DMS114 treated with DMSO at 0.1 percent for 48 hours (cell line): ENCODE results near the gene OR1F1.
"Not testable (repeated sequence)": the region's sequence is repeated elsewhere in the genome, so short reads cannot be mapped to it uniquely, and the experiment has no call there.

ENCODE experiments used
- DNase-seq: peaks from one replicate; lab custom pipeline; 2025; ENCODE audit not compliant: unreplicated experiment; lab: John Stamatoyannopoulos, UW

The OR1F1 gene

DNA sequence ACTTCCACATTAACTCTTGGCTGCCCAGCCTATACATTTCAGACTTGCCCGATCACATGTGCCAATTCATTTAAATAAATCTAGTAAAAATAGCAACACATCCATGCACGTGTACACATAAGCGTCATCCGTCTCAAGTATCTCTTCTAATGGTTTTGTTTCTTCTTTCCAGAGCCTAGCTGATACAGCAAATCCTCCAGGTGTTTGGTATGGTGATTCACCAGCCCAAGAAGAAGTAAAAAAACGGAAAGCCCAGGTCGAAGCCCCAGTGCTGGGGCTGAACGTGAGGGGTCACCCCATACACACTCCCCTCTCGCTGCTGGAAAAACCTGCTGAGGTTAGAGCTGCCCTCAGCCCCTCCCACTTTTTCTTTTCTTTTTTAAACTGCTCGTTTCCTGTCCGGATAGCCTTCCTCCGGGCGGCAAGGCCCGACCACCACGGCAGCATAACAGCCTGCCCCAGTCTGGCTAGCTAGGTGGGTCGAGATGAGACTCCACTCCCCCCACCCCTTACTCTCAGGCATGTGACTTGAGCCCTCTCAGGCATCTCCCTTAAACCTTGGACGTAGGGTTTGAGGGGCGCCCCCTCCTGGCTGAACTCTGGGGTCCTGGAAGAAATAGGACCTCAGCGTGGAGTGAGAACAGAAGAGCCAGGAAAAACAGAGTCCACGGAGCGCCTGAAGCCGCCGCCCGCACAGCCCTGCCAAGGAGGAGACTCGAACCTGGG is 13.9 kb upstream of the OR1F1 start:
- no peak for DNase-seq

DNA sequence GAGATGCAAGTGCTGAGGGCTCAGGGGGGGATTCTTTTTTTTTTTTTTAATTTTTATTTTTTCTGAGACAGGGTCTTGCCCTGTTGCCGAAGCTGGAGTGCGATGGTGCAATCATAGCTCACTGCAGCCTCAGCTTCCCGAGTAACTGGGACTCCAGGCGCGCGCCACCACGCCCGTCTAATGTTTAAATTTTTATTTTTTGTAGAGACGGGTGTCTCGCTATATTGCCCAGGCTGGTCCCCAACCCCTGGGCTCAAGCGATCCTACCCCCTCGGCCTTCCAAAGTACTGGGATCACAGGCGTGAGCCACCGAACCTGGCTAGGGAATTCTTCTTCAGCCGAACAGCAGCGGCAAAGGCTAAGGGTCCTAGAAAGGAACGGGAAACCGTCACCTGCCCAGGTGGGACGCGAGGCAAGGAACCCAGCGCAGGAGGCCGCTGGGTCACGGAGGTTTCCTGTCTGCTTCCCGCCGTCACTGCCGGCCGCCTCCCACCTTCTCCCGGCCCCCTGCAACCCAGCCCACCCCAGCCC is 13.3 kb upstream of the OR1F1 start:
- no peak for DNase-seq

DNA sequence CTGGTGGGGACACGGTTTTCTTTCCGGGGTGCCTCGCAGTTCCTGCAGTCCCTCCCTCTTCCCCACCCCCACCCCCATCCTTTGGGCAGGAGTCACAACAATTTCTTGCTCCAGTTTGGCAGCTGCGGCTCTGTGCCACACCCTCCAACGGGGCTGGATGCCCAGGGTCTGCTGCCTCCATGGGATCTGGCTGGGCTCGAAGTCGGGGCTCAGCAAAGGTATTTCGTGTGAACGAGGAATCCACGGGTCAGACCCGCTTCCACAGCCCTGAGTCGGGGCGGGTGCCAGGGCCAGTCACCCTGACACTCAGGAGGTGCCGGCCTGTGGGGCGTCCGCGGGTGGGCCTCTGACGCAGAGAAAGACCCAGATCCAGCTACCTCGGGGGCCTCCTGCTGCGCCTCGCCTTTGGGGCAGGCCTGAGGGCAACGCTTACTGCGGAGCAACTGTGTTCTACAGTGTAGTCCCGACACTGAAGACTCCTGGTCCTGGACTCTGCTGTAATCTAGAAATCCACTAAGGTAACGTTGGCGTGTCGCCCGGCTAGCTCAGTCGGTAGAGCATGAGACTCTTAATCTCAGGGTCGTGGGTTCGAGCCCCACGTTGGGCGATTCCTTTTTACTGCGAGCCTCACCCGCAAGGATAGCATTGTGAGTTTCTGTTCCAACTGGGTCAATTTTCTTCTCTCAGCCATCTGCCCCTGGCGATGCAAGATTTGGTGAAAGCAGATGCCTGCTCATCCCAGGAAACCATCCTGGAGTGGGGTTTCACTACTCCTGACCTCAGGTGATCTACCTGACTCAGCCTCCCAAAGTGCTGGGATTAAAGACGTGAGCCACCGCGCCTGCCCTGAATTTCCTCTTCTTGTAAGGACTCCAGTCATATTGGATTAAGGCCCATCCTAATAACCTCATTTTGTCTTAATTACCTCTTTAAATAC is 12.6 kb upstream of the OR1F1 start:
- DNase-seq: no peak

DNA sequence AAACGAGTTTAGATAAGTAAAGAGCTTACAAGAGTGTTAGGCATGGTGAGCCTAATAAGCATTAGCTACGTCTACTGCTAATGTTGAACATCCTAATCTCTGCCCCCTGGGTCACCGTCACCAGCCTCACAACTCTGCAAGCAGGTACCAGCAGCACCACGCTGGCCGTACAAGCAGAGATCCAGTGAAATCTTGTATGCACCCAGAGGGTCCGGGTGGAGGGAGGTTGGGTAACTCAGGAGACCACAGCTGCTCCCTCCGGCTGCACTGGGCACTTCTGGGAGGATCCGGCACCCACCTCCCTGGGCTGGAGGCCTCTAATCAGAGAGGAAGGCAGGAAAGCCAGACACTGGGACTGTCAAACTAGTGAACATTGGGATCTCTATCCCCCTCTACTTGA is 8.4 kb upstream of the OR1F1 start:
- no peak for DNase-seq

DNA sequence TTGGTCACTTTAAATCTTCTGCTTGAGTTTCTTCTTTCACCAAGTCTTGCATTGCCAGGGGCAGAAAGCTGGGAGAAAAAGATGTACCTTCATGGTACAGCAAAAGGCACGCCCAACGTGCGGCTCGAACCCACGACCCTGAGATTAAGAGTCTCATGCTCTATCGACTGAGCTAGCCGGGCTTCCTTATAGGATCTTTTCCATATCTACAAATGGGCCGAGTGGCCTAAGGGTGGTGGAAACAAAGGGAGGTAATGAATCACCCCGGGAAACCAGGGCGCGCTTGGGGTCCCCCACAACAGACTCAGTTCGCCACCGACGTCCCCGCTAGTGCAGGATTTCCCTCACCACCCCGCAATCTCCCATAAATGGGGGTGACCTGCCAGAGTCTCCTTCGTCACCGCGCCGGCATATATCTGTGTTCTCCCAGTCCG is 7.5 kb upstream of the OR1F1 start:
- no peak for DNase-seq

DNA sequence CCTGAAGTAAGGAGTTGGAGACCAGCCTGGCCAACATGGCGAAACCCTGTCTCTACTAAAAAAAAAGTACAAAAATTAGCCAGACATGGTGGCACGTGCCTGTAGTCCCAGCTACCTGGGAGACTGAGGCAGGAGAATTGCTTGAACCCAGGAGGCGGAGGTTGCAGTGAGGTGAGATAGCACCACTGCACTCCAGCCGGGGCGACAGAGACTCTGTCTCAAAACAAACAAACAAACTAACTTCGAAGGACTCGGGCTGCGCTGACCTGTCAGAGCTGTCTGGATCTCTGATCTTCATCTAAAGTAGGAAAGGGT is 5.8 kb upstream of the OR1F1 start:
- DNase-seq: not testable (repeated sequence)

DNA sequence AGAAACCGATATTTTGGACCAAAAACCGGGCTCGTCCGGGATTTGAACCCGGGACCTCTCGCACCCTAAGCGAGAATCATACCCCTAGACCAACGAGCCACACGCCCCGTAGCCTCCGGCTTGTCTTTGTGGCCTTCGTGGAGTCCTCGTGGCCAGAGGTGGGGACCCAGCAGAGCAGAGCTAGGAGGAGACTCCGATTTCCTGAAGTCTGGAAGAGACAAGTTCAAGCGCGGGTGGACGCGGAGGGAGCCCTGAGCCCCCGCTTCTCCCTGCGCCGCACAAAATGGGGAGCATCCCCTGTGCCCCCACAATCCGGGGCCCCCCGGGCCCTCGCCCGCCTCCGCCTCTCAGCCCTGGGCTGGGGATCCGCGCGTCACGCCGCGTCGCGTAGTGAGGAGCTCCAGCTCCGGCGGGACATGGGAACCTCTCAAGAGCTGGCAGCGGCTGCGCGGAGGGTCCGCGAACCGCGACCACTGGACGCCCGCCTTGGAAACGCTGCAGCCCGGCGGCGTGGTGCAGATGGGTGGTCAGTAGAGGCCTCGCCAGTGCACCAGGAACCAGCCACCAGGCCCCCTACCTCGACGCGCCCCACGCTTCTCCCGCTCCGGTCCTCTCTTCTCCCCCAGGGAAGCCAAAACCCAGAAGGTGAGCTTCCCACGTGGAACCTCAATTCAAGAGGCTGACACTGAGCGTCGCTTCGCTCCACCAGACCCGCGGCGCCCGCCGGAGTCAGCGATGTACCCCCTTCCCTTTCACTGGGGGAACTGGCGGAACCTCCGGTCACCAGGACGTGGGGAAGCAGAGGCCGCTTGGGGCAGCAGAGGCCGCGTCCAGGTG is 5.2 kb upstream of the OR1F1 start:
- DNase-seq: no peak

DNA sequence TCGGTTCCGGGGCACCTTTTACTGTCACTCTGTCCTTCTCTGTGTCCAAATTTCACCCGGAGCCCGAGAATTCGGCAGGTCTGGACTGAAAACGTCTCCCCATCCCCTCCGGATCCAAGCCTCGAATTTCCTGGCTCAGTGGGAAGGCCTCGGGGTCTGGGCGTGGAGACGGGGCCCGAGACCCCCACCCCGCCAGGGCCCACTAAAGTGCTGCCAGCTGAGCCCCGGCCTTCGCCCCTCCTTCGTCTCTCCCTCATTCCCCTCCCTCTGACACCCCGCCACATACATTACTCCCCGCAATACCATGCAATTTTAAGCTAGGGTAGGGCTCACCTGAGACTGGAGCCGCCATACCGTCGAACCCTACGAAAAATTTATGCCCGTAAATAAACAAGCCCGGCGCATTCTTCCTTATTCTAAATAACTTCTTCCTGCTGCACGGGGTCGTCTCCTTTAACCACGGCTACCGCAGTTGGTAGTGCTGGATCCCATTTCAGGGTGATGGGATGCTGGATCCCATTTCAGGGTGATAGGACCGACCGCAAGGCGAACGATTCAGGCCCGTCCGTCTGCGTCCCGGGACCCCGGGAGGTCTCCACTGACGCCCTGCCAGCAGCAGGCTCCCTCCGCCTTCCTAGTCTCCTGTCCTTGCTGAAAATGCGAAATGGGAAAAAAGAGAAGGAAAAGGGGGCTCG is 4.4 kb upstream of the OR1F1 start:
- DNase-seq: no peak

DNA sequence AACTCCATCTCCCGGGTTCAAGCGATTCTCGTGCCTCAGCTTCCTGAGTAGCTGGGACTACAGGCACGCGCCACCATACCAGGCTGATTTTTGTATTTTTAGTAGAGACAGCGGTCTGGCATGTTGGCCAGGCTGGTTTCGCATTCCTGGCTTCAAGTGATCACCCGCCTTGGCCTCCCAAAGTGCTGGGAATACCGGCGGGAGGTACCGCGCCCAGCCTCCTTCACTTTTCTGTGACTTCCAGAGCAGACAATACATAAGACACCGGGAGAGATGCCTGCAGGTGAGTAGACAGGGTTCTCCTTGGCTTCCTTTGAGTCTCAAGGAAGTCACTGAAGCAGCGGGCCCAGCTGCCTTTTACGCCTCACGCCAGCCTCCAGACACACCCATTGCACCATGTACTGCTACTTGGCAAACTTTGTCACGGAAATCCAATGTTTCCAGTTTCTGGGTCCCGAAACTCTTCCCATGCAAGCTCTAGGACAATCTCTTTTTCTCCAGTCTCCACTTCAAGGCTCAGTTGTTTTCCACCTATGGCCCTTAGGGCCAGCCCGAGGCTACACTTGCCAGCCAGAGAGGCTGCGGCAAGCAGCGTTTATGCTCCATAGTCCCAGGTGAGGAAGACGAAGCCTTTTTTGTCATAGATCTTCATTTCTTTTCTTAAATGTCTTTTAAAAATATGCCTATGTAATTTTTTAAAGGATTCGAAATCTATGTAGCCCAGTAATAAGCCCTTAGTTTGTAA is 886 bp upstream of the OR1F1 start:
- no peak for DNase-seq

DNA sequence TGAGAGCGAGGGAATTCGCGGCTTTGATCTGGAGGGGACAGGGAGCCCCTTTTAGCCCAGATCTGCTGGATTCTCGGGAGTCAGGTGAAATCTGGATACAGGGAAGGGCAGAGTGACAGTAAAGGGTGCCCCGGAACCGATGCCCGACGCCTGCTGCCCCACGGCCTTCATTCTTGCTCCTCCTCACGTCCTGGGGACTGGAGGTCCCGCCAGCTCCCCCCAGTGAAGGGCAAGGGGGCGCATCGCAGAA is 596 bp downstream of the OR1F1 start:
- no peak for DNase-seq

DNA sequence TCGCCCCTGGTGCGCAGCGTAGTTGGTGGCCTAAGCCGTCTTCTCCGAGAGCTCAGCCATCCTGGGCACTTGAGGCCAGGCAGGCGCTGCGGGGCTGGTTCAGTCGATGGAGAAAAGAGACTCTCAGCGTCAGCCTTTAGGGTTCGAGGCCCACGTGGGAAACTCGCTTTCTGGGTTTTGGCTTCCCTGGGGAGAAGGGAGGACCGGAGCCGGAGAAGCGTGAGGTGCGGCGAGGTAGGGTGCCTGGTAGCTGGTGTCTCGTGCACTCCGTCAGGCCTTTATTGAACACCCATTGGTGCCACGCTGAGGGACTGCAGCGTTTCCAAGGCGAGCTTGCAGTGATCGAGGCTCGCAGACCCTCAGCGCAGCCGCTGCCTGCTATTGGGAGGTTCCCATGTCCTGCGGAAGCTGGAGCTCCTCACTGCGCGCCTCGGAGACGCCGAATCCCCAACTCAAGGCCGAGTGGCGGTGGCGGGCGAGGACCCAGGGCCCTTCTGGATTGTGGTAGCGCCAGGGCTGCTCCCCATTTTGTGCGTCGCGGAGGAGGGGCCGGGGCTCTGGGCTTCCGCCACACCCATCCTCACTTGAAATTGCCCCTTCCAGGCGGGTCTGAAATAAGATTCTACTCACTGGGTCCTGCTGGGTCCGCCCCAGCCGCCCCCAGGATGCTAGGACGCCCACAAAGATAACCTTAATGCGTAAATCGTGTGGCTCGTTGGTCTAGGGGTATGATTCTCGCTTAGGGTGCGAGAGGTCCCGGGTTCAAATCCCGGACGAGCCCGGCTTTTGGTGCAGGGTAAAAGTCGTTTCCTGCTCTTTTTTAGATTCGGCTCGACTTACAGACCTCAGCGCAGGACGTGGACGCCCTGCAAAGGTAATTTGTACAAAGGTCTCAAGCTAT is 1.2 kb downstream of the OR1F1 start:
- DNase-seq: peak; percentile 59

DNA sequence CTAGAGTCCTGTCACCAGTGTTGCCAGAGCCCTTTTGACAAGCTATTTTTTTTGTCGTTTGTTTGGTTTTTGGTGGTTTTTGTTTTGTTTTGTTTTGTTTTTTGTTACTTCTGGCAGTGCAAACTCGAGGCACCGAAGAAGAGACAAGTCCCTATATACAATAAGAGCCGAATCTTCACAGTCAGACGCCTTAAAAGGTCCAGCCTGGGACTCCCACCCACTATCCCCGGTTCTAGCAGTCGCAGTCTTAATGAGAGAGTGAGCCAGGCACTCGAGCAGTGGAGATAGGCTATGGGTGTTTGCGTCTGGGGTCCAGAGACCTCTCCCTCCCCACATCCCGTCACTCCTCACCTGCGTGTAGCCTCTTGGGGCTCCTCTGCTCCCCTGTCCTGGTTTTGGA is 1.9 kb downstream of the OR1F1 start:
- DNase-seq: no peak

DNA sequence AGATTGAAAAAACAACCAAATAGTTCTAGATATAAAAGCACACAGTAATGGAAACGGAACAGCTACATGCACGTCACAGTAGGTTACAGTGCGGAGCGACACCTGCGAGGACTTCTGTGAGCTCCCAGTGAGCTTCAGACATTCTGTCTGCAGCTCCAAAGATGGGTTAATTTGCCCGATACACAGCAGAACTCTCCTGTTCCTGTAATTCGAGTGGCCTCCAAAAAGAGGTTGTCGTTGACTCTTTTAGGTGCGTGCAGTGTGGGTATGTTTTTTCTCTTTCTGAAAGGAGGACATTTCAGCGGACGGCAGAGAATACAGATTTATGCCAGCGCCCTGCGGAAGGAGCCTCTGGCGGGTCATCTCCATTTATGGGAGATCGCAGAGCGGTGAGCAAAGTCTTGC is 2.9 kb downstream of the OR1F1 start:
- peak; percentile 51 for DNase-seq

DNA sequence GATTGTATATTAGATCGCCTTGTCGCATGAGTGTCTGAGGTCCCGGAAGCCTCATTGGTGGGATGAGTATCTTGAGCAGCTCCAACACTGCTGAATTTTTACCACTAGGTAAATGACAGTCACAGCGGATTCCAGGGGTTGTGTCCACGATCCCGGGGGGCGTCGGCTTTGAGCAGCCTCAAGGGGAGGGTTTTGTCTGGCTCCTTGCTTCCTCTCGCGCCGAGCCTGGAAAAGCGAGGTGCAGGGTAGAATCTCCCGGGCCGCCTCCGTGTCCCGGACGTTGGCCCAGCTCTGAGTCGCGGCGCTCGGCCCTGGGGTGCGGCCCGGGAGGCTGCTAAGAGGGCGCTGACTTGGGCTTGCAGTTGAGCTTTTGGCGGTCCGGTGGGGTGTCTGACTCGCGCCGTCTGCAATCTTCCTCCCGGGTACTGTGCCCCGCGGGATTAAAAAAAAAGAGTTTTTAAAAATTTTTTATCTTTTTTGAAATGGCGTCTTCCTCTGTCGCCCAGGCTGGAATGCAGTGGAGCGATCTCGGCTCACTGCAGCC is 4.5 kb downstream of the OR1F1 start:
- DNase-seq: no peak

DNA sequence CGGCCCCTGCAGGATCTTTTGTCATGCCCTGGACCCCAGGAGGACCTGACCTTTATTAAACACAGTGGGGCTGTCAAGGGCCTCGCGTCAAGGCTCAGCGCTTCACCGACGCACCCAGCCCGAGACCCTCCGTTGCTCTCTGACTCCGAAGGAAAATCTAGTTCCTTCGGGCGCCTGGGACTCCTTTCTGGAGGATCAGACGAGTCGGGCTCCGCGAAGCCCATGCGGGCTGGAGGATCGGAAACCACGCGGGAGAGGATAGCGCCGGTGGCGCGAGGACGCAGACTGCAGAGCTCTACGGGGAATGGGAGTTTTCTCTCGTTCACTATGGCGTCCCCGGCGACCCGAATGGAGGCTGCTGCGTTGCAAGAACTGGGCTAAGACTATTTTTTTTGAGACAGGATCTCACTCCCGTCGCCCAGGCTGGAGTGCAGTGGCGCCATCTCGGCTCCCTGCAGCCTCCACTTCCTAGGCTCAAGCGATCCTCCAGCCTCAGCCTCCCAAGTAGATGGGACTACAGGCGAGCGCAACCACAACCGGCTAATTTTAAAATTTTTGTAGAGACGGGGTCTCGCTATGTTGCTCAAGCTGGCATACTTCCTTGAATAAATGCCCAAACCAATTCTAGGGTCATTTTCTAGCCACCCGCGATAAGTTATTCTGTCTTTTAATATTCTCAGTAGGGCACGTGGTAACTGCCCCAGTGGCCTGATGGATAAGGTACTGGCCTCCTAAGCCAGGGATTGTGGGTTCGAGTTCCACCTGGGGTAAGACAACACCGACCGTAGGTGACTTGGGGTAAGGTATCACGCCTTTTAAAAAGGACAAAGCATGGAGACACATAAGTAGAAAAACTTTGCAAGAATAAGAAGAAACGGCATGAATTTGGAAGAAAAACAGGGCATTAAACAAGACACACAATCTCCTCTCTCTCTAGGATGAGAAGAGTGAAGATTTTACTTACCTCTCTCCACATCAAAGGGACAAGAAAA is 5.5 kb downstream of the OR1F1 start:
- DNase-seq: no peak

DNA sequence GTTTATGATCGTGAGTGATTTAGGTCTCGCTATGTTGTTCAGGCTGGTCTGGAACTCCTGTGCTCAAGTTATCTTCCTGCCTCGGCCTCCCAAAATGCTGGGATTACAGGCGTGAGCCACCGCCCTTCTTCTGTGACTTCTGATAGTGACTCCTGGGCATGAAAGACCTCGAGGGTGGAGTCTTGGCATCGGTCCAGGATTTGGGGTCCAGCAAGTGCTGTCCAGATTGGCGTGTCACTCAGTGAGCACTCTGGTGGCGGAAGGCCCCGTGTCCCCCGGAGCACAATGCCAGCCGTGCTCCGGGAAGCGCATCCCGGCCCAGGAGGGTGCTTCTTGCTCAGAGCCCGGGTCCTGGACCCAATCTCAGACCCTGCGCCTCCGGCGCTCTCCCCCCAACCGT is 6.8 kb downstream of the OR1F1 start:
- DNase-seq: no peak

DNA sequence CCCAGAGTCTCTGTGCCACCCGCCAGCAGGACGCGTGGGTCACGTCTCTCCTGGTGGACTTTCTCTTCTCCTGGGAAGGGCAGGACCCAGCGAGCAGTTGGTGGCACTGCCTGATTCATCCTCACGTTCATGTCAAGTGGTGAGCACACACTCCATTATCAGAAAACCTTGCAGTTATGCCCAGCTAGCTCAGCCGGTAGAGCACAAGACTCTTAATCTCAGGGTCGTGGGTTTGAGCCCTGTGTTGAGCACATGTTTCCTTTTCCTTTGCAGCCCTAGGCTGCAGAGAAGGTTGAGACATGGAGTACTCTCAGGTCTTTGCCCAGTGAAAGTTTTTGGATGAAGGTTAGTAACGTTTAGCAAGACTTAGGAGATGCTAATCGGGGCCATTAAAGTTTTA is 8.0 kb downstream of the OR1F1 start:
- no peak for DNase-seq
